Duodenal mucosa (tissue), 2 donors: ENCODE measurements around the gene TGFBR3L.

ENCODE experiments used
- H3K27ac ChIP-seq: one replicate; pipeline ENCODE4 v1.7.0; 2013; ENCODE audit warnings: low read depth, low read length
- H3K27me3 ChIP-seq, 2 donors: one replicate each; pipeline ENCODE4 v1.7.0; 2013; ENCODE audit warnings: low read length in 2 of 2, control low read depth in 1 of 2; ENCODE audit not compliant: insufficient read depth in 2 of 2, control insufficient read depth in 1 of 2
- H3K36me3 ChIP-seq, 2 donors: one replicate each; pipeline ENCODE4 v1.7.0; 2013; ENCODE audit warnings: low read length in 2 of 2, control low read depth in 1 of 2; ENCODE audit not compliant: insufficient read depth in 2 of 2, control insufficient read depth in 1 of 2
- H3K4me1 ChIP-seq, 2 donors: one replicate each; pipeline ENCODE4 v1.7.0; 2013; ENCODE audit warnings: low read length in 2 of 2, control low read depth in 1 of 2; ENCODE audit not compliant: insufficient read depth in 2 of 2, control insufficient read depth in 1 of 2
- H3K4me3 ChIP-seq, 2 donors: one replicate each; pipeline ENCODE4 v1.7.0; 2013; ENCODE audit warnings: low read length in 2 of 2, low read depth in 1 of 2
- H3K9ac ChIP-seq, 2 donors: one replicate each; pipeline ENCODE4 v1.7.0; 2013; ENCODE audit warnings: low read length in 2 of 2, low read depth in 1 of 2
- H3K9me3 ChIP-seq, 2 donors: one replicate each; pipeline ENCODE4 v1.7.0; 2013; ENCODE audit warnings: low read length in 2 of 2, control low read depth in 1 of 2; ENCODE audit not compliant: control insufficient read depth in 1 of 2

The TGFBR3L gene

DNA sequence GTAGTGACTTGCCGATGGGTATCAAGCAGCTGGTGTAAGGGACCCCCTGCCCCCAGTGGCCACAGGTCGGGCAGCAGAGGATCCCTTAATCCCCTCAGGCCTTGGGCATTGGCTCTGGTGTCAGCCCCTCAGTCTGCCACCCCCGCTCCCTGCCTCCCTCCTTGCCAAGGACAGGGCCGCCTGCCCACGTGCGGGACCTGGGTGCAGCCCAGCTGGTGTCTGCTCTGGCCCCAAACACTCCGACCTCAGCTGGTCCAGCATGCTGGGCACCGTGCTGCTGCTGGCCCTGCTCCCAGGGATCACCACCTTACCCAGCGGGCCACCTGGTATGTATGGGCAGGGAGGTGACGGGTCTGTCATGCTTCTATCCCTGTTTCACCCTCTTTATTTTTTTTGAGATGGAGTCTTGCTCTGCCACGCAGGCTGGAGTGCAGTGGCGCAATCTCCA is at the start of gene TGFBR3L:
TSS of gene TGFBR3L (plus strand) at position 233 of the 448 bp plus-strand sequence.
- no peaks in the 10 kb centered on the region for H3K9me3 ChIP-seq
- no peak within 1 kb of the TSS for H3K4me3 ChIP-seq
- peaks cover 13 to 24% of the 10 kb centered on the region in 2 donors for H3K4me1 ChIP-seq
- no peak within 1 kb of the TSS for H3K27ac ChIP-seq
- H3K27me3 ChIP-seq = peaks cover 25 to 27% of the 10 kb centered on the region in 2 donors
- H3K9ac ChIP-seq = no peak within 1 kb of the TSS
- H3K36me3 ChIP-seq = peaks cover 9 to 31% of the 10 kb centered on the region in 2 donors

DNA sequence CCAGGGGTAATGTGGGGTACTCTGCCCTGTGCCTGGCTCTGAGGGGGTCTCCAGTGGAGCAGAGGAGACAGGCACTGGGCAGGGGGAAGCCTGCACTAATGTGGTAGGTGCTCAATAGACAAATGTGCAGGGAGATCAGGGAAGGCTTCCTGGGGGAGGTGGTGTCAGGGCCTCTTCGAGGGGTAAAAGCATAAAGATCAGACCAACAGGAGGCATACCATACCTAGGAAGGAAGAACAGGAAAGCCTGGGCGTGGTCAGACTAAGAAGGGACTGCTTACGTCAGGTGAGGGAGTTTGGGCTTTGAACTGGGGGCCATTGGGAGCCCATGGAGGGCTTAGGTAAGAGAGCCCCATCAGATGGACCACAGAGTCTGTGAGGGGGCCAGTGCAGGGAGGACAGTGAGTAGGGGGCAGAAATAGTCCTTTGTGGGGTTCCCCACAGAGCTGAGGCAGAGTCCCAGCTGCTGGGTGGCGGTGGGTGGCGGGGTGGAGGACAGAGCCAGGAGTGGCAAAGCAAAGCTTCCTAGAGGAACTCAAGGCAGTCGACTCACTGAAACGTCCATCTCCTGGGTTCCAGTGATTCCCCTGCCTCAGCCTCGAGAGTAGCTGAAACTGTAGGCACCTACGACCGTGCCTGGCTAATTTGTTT is 49.2 kb upstream of the TGFBR3L start:
- Histone ChIP-seq H3K27ac (no peak overlapping the region), H3K36me3 (no peaks in the 10 kb centered on the region), H3K9ac (no peak overlapping the region), H3K9me3 (no peaks in the 10 kb centered on the region), H3K4me3 (no peak overlapping the region), H3K27me3 (peaks cover 43 to 49% of the 10 kb centered on the region in 2 donors), H3K4me1 (peaks cover 19 to 21% of the 10 kb centered on the region in 2 donors)

DNA sequence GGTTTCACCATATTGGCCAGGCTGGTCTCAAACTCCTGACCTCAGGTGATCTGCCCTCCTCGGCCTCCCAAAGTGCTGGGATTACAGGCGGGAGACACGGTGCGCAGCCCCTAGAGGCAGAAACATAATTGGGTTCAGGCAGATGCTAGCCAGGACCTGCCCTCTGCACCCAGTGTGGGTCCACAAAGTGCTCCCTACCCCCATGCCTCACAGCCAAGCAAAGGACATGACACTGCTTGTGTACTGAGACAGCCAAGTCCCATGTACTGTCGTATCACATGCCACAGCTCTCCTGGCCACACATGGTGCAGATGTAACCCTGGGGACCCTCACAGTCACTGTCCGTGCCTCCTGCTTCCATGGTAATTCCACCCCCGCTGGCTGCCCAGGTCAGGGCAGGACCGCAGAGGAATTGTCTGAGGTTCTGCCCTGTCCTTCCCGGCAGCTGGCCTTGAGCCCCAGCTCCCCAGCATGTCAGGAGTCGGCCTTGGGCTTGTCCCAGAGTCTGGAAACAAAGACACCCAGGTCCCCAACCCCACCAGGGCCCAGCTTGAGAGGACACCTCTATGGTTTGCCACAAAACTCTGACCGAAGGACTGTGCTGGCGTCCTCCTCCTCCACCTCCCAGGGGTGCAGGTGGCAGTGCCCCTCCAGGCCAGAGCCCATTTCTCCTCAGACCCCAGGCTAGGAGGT is 48.1 kb upstream of the TGFBR3L start:
- Histone ChIP-seq H3K4me3 (no peak overlapping the region), H3K36me3 (no peaks in the 10 kb centered on the region), H3K4me1 (peaks cover 14 to 16% of the 10 kb centered on the region in 2 donors), H3K27ac (no peak overlapping the region), H3K9me3 (no peaks in the 10 kb centered on the region), H3K9ac (no peak overlapping the region), H3K27me3 (peaks cover 32 to 41% of the 10 kb centered on the region in 2 donors)

DNA sequence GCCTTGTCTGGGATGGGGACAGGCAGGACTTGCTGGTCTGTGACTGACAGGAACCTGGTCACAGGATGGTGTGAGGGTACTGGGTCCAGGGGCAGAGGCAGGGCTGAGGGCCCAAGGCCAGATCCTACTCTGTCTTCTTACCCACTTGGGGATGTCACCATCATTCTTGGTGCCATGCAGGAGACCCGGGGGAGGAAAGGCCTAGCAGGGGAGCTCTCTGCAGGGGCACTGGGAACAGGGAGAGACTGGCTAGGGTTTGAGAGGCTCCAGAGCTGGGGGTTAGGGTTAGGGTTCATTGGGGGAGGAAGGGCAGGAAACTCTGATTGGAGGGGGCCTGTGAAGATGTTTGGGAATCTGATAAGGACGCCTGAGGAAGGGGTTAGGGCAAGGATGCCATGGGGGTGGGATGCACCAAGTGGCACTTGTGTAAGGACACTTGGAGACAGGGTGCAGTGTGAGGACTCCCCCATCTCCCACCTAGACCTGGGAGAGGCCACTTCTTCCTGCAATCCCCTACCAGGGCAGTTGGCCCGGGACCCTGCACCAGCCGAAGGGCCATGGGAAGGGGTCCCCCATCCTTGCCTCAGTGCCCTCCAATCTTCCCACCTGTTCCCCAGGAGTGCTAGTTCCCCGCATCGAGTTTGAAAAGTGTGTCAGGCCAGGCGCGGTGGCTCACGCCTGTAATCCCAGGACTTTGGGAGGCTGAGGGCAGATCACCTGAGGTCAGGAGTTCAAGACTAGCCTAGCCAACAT is 47.4 kb upstream of the TGFBR3L start:
- Histone ChIP-seq H3K4me1 (peaks cover 7 to 15% of the 10 kb centered on the region in 2 donors), H3K4me3 (no peak overlapping the region), H3K9ac (no peak overlapping the region), H3K36me3 (no peaks in the 10 kb centered on the region), H3K27me3 (peaks cover 28 to 37% of the 10 kb centered on the region in 2 donors), H3K27ac (no peak overlapping the region), H3K9me3 (no peaks in the 10 kb centered on the region)

DNA sequence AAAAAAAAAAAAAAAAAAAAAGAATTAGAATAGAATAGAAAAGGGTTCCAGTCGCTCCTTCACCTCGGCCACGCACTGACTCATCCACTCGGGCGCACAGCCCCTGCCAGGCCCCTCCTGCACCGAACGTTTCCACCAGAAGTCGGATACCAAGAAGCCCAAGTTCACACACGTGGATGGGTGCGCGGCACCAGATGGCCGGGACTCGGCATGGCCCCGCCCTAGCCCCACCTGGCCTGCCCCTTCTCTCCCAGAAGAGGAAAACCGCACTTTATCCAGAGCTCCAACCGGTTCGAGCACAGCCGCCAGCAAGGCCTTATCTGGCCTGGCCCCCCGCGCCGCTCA is 46.3 kb upstream of the TGFBR3L start:
- Histone ChIP-seq H3K4me1 (peaks cover 7 to 21% of the 10 kb centered on the region in 2 donors), H3K36me3 (no peaks in the 10 kb centered on the region), H3K27me3 (peaks cover 35 to 41% of the 10 kb centered on the region in 2 donors), H3K9ac (peak overlapping the region in 1 of 2 donors; percentile 44), H3K4me3 (peak overlapping the region; percentile 37 to 58), H3K9me3 (no peaks in the 10 kb centered on the region), H3K27ac (no peak overlapping the region)

DNA sequence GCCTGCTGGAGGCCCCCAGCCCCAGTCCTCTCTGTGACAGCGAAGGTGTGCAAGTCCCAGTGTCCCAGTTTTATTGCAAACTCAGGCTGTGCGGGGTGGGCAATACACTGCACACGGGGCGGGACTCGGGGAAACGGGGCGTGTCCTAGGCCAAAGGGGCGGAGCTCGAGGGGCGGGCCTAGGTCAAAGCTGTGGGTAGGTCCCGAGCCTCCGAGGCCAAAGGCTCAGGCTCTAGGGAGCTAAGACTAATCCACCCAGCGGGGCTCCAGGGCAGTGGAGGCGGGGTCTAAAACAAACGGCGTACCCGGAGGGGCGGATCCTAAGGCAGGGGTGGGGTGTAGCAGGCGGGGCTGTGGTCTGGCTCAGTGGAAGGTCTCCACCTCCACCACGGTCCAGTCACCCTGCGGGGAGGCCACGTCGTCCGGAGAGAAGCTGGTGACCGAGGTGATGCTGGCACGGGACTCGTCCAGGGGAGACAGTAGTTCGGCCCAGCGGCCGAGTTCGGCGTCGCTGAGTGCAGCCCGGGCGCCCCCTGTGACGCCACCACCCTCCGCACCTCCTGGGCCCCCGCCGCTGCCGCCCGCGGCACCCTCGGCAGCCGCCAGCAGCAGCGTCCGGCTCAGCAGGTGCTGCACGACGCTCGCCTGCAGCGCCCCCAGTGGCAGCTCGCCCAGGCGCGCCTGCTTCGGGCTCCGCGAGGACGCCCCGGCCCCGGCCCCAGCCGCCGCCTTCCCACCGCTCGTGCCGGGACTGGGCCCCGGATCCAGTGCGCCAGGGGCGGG is 45.8 kb upstream of the TGFBR3L start:
- no peak overlapping the region for H3K27ac ChIP-seq
- peaks cover 34 to 42% of the 10 kb centered on the region in 2 donors for H3K27me3 ChIP-seq
- H3K9me3 ChIP-seq = no peaks in the 10 kb centered on the region
- H3K36me3 ChIP-seq = no peaks in the 10 kb centered on the region
- peak overlapping the region; percentile 44 to 57 for H3K9ac ChIP-seq
- peak overlapping the region; percentile 50 to 58 for H3K4me3 ChIP-seq
- peaks cover 7 to 21% of the 10 kb centered on the region in 2 donors for H3K4me1 ChIP-seq

DNA sequence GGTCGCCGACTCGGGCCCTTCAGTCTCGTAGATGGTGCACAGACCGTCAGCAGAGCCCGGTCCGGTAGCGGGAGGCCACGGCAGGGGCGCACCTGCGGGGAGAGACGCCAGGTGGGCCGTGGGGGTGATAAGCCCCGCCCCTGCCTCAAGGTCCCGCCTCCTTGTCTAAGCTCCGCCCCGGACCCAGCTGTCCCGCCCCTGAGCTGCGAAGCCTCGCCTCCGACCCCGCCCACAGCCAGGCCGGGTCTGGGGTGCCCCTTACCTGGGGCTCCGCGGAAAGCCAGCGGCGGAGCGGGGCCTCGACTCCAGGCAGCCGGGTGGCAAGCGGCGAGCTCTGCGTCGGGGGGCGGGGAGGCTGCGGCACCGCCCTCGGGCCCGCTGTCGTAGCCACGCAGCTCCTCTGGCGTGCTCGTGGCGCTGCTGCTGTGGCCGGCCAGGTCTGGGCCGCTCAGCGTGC is 45.1 kb upstream of the TGFBR3L start:
- H3K4me1 ChIP-seq = peaks cover 7 to 21% of the 10 kb centered on the region in 2 donors
- H3K27ac ChIP-seq = no peak overlapping the region
- no peak overlapping the region for H3K9ac ChIP-seq
- H3K27me3 ChIP-seq = peaks cover 30 to 38% of the 10 kb centered on the region in 2 donors
- H3K9me3 ChIP-seq = no peaks in the 10 kb centered on the region
- peak overlapping the region; percentile 50 to 58 for H3K4me3 ChIP-seq
- no peaks in the 10 kb centered on the region for H3K36me3 ChIP-seq

DNA sequence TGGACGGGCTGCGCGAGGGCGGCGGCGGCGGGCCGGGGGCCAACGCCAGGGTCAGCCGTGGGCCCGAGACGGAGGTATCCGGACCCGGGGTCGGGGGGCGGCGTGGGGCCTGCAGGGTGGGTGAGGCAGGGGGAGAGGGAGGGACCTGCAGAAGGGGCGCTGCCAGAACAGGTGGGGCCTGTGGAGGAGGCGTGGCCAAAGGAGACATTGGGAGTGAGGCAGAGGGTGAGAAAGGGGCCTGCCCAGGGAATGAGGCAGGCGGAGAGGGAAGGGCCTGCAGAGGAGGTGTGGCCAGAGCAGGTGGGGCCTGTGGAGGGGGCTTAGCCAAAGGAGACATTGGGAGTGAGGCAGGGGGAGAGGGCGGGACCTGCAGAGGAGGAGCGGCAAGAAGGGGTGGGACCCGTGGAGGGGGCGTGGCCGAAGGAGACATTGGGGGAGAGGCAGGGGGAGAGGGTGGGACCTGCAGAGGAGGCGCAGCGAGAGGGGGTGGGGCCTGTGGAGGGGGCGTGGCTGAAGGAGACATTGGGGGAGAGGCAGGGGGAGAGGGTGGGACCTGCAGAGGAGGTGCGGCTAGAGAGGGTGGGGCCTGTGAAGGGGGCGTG is 44.6 kb upstream of the TGFBR3L start:
- Histone ChIP-seq H3K36me3 (no peaks in the 10 kb centered on the region), H3K27ac (no peak overlapping the region), H3K27me3 (peaks cover 31 to 38% of the 10 kb centered on the region in 2 donors), H3K4me1 (peaks cover 7 to 25% of the 10 kb centered on the region in 2 donors), H3K4me3 (peak overlapping the region in 1 of 2 donors; percentile 58), H3K9me3 (no peaks in the 10 kb centered on the region), H3K9ac (no peak overlapping the region)
